ENCODE data around the gene GATD1.
A peak's percentile ranks its signal among the peaks of the same experiment; 100 is the strongest.

GRCh38 chr11:763073-763463 is 14.2 kb downstream of the GATD1 start:
- TF ChIP-seq CREB1 (IDR thresholded peaks at IDR 0.05; ENCODE audit: low read depth) (no peak), REST (IDR thresholded peaks at IDR 0.05; ENCODE audit: low read depth) (no peak), ZBTB7A (IDR thresholded peaks at IDR 0.05; ENCODE audit: low read depth) (no peak), FOXM1 (IDR thresholded peaks at IDR 0.05; ENCODE audit: borderline replicate concordance, low read depth) (no peak)
- TF ChIP-seq, protein P1, sequence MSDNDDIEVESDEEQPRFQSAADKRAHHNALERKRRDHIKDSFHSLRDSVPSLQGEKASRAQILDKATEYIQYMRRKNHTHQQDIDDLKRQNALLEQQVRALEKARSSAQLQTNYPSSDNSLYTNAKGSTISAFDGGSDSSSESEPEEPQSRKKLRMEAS (IDR thresholded peaks at IDR 0.05) = peak; percentile 27; the same call in 1 of the 2 replicates
